HepG2 (cell line): Measurements from ENCODE around the gene SPAG7. TPM values are rescaled to one million over a fixed set of nuclear protein-coding genes. Genes with fewer than 3 reads are reported as not detected.

ENCODE experiments used
- AKAP8 ChIP-seq: sonication (generic); formaldehyde crosslinking; IDR thresholded peaks from 2 replicates; pipeline ENCODE4 v1.5.1; 2020; ENCODE audit warnings: mild to moderate bottlenecking, missing genetic modification reagents
- ARID4A ChIP-seq: sonication (generic); formaldehyde crosslinking; IDR thresholded peaks from 2 replicates; pipeline ENCODE4 v1.5.0; 2020; ENCODE audit warnings: mild to moderate bottlenecking, missing genetic modification reagents, borderline replicate concordance
- IRF1 ChIP-seq: sonication (generic); formaldehyde crosslinking; IDR thresholded peaks from 2 replicates; pipeline ENCODE4 v1.4.0; 2020; ENCODE audit warnings: low read depth, mild to moderate bottlenecking, missing genetic modification reagents
- KAT8 ChIP-seq: IDR thresholded peaks from 2 replicates; pipeline ENCODE4 v1.6.1; 2016; ENCODE audit warnings: missing genetic modification reagents, missing compliant biosample characterization
- KDM2A ChIP-seq: sonication (generic); formaldehyde crosslinking; IDR thresholded peaks from 2 replicates; pipeline ENCODE4 v1.4.0; 2020; ENCODE audit warnings: low read depth, missing genetic modification reagents, borderline replicate concordance
- KLF16 ChIP-seq, 2 experiments: sonication (generic) in 1 of 2; formaldehyde crosslinking in 1 of 2; IDR thresholded peaks; 2 replicates each; pipeline versions ENCODE4 v1.6.1 to v1.8.0; 2016 to 2023; ENCODE audit warnings: missing genetic modification reagents in 2 of 2, missing compliant biosample characterization in 1 of 2
- MBD4 ChIP-seq: IDR thresholded peaks from 2 replicates; pipeline ENCODE4 v1.6.1; 2012; ENCODE audit warnings: low read length, inconsistent platforms, borderline replicate concordance
- MED8 ChIP-seq: sonication (generic); formaldehyde crosslinking; IDR thresholded peaks from 2 replicates; pipeline ENCODE4 v1.8.1; 2023; ENCODE audit warnings: mild to moderate bottlenecking, missing genetic modification reagents; ENCODE audit not compliant: insufficient replicate concordance
- MEIS1 ChIP-seq: sonication (generic); formaldehyde crosslinking; IDR thresholded peaks from 2 replicates; pipeline ENCODE4 v1.9.0; 2021; ENCODE audit warnings: mild to moderate bottlenecking, missing genetic modification reagents, moderate library complexity, borderline replicate concordance
- MYNN ChIP-seq: sonication (generic); formaldehyde crosslinking; IDR thresholded peaks from 2 replicates; pipeline ENCODE4 v1.4.0; 2020; ENCODE audit warnings: mild to moderate bottlenecking, low read depth, missing genetic modification reagents
- PHF21A ChIP-seq: sonication (generic); formaldehyde crosslinking; IDR thresholded peaks from 2 replicates; pipeline ENCODE4 v1.5.0; 2020; ENCODE audit warnings: mild to moderate bottlenecking, missing genetic modification reagents
- SP140L ChIP-seq: sonication (generic); formaldehyde crosslinking; IDR thresholded peaks from 2 replicates; pipeline ENCODE4 v1.4.0; 2020; ENCODE audit warnings: missing genetic modification reagents, borderline replicate concordance
- ZFP41 ChIP-seq: sonication (generic); formaldehyde crosslinking; IDR thresholded peaks from 2 replicates; pipeline ENCODE4 v1.4.0; 2020; ENCODE audit warnings: mild to moderate bottlenecking, missing genetic modification reagents, borderline replicate concordance
- ZNF224 ChIP-seq: sonication (generic); formaldehyde crosslinking; IDR thresholded peaks from 2 replicates; pipeline ENCODE4 v1.5.0; 2020; ENCODE audit warnings: mild to moderate bottlenecking, missing genetic modification reagents
- ZNF230 ChIP-seq: sonication (generic); formaldehyde crosslinking; IDR thresholded peaks from 2 replicates; pipeline ENCODE4 v1.4.0; 2020; ENCODE audit warnings: mild to moderate bottlenecking, missing genetic modification reagents
- ZNF607 ChIP-seq: sonication (generic); formaldehyde crosslinking; IDR thresholded peaks from 2 replicates; pipeline ENCODE4 v1.5.1; 2020; ENCODE audit warnings: missing genetic modification reagents, mild to moderate bottlenecking, borderline replicate concordance
- ZNF720 ChIP-seq: sonication (generic); formaldehyde crosslinking; IDR thresholded peaks from 2 replicates; pipeline ENCODE4 v1.4.0; 2020; ENCODE audit warnings: missing genetic modification reagents
- ZSCAN22 ChIP-seq: sonication (generic); formaldehyde crosslinking; IDR thresholded peaks from 2 replicates; pipeline ENCODE4 v1.4.0; 2020; ENCODE audit warnings: mild to moderate bottlenecking, missing genetic modification reagents
- polyA plus RNA-seq, 8 experiments: library from polyadenylated mRNA; depleted of rRNA in 3 of 8; stranded (reverse) in 7 of 8; unstranded in 1 of 8; fragments of >200 nt; fragmentation: Illumina TruSeq in 4 of 8; extraction: Trizol in 4 of 8; gene quantifications; 2 replicates each; pipeline versions ENCODE4 v1.2.1 to v1.2.3, GENCODE V29; 2011 to 2016; ENCODE audit warnings: low read depth in 4 of 8, missing spikeins in 1 of 8, mixed read lengths in 1 of 8; ENCODE audit not compliant: insufficient read depth in 1 of 8
- total RNA-seq, 5 experiments: library from RNA; depleted of rRNA; stranded (reverse); fragments of >200 nt; fragmentation: Illumina TruSeq; extraction: Trizol; gene quantifications; 2 replicates each; pipeline ENCODE4 v1.2.3, GENCODE V29; 2016; ENCODE audit warnings: low read depth in 1 of 5
- TF ChIP-seq, protein P1 (sequence below): sonication (generic); formaldehyde crosslinking; conservative IDR thresholded peaks from 2 replicates; pipeline ENCODE4 v1.8.0; 2022; ENCODE audit warnings: low read depth, missing genetic modification reagents
- TF ChIP-seq, protein P2 (sequence below): sonication (generic); formaldehyde crosslinking; IDR thresholded peaks from 2 replicates; pipeline ENCODE4 v1.4.0; 2020; ENCODE audit warnings: missing genetic modification reagents, borderline replicate concordance

SPAG7 gene
- total and polyA plus RNA-seq, 2 of the 13 experiments (the other 11 are each of a cell fraction or from before 2014, with no cell fraction given) = 51.0 to 59.0 TPM

DNA sequence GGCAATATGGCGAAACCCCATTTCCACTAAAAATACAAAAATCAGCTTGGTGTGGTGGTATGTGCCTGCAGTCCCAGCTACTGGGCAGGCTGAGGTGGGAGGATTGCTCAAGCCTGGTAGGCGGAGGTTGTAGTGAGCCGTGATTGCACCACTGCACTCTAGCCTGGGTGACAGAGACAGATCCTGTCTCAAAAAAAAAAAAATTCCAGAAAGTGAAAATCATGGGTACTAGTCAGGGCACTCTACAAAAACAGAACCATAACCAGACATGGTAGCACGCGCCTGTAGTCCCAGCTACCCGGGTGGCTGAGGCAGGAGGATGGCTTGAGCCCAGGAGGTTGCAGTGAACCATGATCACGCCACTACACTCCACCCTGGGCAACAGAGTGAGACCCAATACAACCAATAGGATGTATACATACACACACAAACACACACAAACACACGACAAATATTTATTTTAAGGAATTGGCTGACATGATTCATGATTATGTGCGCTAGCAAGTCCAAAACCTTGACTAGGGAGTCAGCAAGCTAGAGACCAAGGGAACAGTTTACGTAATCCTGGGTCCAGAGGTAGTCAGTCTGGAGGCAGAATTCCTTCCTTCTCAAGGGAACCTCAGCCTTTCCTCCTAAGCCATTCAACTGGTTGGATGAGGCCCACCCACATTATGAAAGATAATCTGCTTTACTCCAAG lies 47.1 kb downstream of the SPAG7 start (continued):
- TF ChIP-seq IRF1 (CRISPR knock-in tag) (no peak), MBD4 (no peak), ZNF224 (CRISPR knock-in tag) (no peak), MED8 (no peak), ZNF230 (CRISPR knock-in tag) (no peak), MYNN (CRISPR knock-in tag) (no peak), KDM2A (CRISPR knock-in tag) (0 out of 2 replicates have a peak, but pooled peaks have one; percentile 22), AKAP8 (CRISPR knock-in tag) (no peak), ZNF720 (CRISPR knock-in tag) (no peak), KLF16 (CRISPR knock-in tag; IDR thresholded peaks at IDR 0.05) (peak in 1 of 2 experiments; percentile 16; a peak in 1 of 4 replicates), ZNF607 (CRISPR knock-in tag) (no peak), ZFP41 (CRISPR knock-in tag) (no peak), MEIS1 (CRISPR knock-in tag) (no peak; the same call in 1 of the 2 replicates), PHF21A (CRISPR knock-in tag) (peak; percentile 66; the same call in 1 of the 2 replicates), KAT8 (no peak), SP140L (CRISPR knock-in tag) (no peak), ZSCAN22 (no peak), ARID4A (CRISPR knock-in tag) (peak; percentile 32; the same call in 1 of the 2 replicates)
- TF ChIP-seq, protein P1, sequence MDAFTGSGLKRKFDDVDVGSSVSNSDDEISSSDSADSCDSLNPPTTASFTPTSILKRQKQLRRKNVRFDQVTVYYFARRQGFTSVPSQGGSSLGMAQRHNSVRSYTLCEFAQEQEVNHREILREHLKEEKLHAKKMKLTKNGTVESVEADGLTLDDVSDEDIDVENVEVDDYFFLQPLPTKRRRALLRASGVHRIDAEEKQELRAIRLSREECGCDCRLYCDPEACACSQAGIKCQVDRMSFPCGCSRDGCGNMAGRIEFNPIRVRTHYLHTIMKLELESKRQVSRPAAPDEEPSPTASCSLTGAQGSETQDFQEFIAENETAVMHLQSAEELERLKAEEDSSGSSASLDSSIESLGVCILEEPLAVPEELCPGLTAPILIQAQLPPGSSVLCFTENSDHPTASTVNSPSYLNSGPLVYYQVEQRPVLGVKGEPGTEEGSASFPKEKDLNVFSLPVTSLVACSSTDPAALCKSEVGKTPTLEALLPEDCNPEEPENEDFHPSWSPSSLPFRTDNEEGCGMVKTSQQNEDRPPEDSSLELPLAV (CRISPR knock-in tag) = no peak
- TF ChIP-seq, protein P2, sequence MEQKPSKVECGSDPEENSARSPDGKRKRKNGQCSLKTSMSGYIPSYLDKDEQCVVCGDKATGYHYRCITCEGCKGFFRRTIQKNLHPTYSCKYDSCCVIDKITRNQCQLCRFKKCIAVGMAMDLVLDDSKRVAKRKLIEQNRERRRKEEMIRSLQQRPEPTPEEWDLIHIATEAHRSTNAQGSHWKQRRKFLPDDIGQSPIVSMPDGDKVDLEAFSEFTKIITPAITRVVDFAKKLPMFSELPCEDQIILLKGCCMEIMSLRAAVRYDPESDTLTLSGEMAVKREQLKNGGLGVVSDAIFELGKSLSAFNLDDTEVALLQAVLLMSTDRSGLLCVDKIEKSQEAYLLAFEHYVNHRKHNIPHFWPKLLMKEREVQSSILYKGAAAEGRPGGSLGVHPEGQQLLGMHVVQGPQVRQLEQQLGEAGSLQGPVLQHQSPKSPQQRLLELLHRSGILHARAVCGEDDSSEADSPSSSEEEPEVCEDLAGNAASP = no peak
